Measurements from ENCODE around the gene NDC80. TPM values are rescaled to one million over a fixed set of nuclear protein-coding genes. Genes with fewer than 3 reads are reported as not detected.
"Not testable (repeated sequence)": the region's sequence is repeated elsewhere in the genome, so short reads cannot be mapped to it uniquely, and the experiment has no call there.

The NDC80 gene
- total RNA-seq, 6 donors from 2014 or later, result 0.89 to 1.8 (median 1.4) TPM

GRCh38 chr18:2656237-2656980 lies 85.1 kb downstream of the NDC80 start:
- Histone ChIP-seq H3K9me3 (no peaks in the 10 kb centered on the region), H3K27ac (peak overlapping the region; percentile 96 to 99 (median 98)), H3K4me3 (peak overlapping the region; percentile 77 to 99 (median 95)), H3K4me1 (peaks cover 19 to 46% (median 31%) of the 10 kb centered on the region in 4 donors), H3K27me3 (no peaks in the 10 kb centered on the region), H3K36me3 (no peaks in the 10 kb centered on the region)
- 0 to 1% methylated on average over 24 to 45 of the region's 49 CpGs for WGBS, 2 donors
- ATAC-seq (ENCODE audit: low FRiP score in 2 of 2) (peak; percentile 64 to 86), DNase-seq (peak; percentile 85 to 89)
- TF ChIP-seq EP300 (IDR thresholded peaks at IDR 0.05) (no peak), POLR2AphosphoS5 (IDR thresholded peaks at IDR 0.05) (peak in 1 of 2 donors; percentile 1), POLR2A (IDR thresholded peaks at IDR 0.05) (no peak), CTCF (IDR thresholded peaks at IDR 0.05) (no peak)

GRCh38 chr18:2656981-2657512 lies 85.7 kb downstream of the NDC80 start:
- H3K36me3 ChIP-seq, result no peaks in the 10 kb centered on the region
- TF ChIP-seq POLR2AphosphoS5 (IDR thresholded peaks at IDR 0.05) (no peak), POLR2A (IDR thresholded peaks at IDR 0.05) (no peak)
- peak overlapping the region; percentile 77 to 99 (median 95) for H3K4me3 ChIP-seq
- H3K9me3 ChIP-seq, result no peaks in the 10 kb centered on the region
- peaks cover 19 to 46% (median 31%) of the 10 kb centered on the region in 4 donors for H3K4me1 ChIP-seq
- no peaks in the 10 kb centered on the region for H3K27me3 ChIP-seq
- ATAC-seq (ENCODE audit: low FRiP score in 2 of 2) (no peak), DNase-seq (no peak)
- peak overlapping the region; percentile 96 to 99 (median 98) for H3K27ac ChIP-seq
- 2 to 4% methylated on average over 12 of the region's 12 CpGs for WGBS, 2 donors

- 49 to 51% methylated on average over 12 of the region's 12 CpGs for WGBS, 2 donors
- H3K27ac ChIP-seq, result peak overlapping the region; percentile 13 to 99 (median 98)
- H3K9me3 ChIP-seq, result no peaks in the 10 kb centered on the region
- no peak for DNase-seq
- peaks cover 19 to 46% (median 31%) of the 10 kb centered on the region in 4 donors for H3K4me1 ChIP-seq
- no peaks in the 10 kb centered on the region for H3K27me3 ChIP-seq
- no peak for TF ChIP-seq POLR2AphosphoS5 (IDR thresholded peaks at IDR 0.05)
- no peak for TF ChIP-seq POLR2A (IDR thresholded peaks at IDR 0.05)
- no peak for TF ChIP-seq CTCF (IDR thresholded peaks at IDR 0.05)
- no peak for TF ChIP-seq EP300 (IDR thresholded peaks at IDR 0.05)
- peak overlapping the region; percentile 14 to 99 (median 85) for H3K4me3 ChIP-seq
- no peaks in the 10 kb centered on the region for H3K36me3 ChIP-seq
- no peak for ATAC-seq (ENCODE audit: low FRiP score in 2 of 2)
These were observed 86.6 kb downstream of the NDC80 start for GRCh38 chr18:2657788-2658458.

- H3K27ac ChIP-seq; DNase-seq; H3K4me3 ChIP-seq; H3K36me3 ChIP-seq; H3K27me3 ChIP-seq; H3K9me3 ChIP-seq; ATAC-seq (ENCODE audit: low FRiP score in 2 of 2): not testable (repeated sequence)
- peaks cover 19 to 54% (median 41%) of the 10 kb centered on the region in 4 donors for H3K4me1 ChIP-seq
- 91 to 98% methylated on average over 3 of the region's 3 CpGs for WGBS, 2 donors
These were observed 89.5 kb downstream of the NDC80 start for GRCh38 chr18:2660849-2661248.

GRCh38 chr18:2662288-2662687 lies 90.9 kb downstream of the NDC80 start:
- not testable (repeated sequence) for H3K27me3 ChIP-seq; H3K4me3 ChIP-seq; ATAC-seq (ENCODE audit: low FRiP score in 2 of 2); H3K9me3 ChIP-seq; H3K36me3 ChIP-seq; H3K27ac ChIP-seq; DNase-seq
- 91 to 95% methylated on average over 7 of the region's 7 CpGs for whole genome bisulfite sequencing, 2 donors
- peaks cover 19 to 52% (median 38%) of the 10 kb centered on the region in 4 donors for H3K4me1 ChIP-seq

- DNase-seq (no peak), ATAC-seq (ENCODE audit: low FRiP score in 2 of 2) (no peak)
- peaks cover 15 to 45% (median 32%) of the 10 kb centered on the region in 4 donors for H3K4me1 ChIP-seq
- no peaks in the 10 kb centered on the region for H3K9me3 ChIP-seq
- no peaks in the 10 kb centered on the region for H3K27me3 ChIP-seq
- WGBS, 2 donors, result 79 to 80% methylated on average over 5 of the region's 5 CpGs
- no peak overlapping the region for H3K27ac ChIP-seq
- TF ChIP-seq POLR2AphosphoS5 (IDR thresholded peaks at IDR 0.05) (no peak), CTCF (IDR thresholded peaks at IDR 0.05) (no peak), POLR2A (IDR thresholded peaks at IDR 0.05) (no peak), EP300 (IDR thresholded peaks at IDR 0.05) (no peak)
- peaks cover 4 to 17% (median 10%) of the 10 kb centered on the region in 4 donors for H3K36me3 ChIP-seq
- H3K4me3 ChIP-seq, result no peak overlapping the region
These were observed 91.6 kb downstream of the NDC80 start for GRCh38 chr18:2662990-2663389.
